ENCODE results near the gene LRRC8C. TPM values are rescaled to one million over a fixed set of nuclear protein-coding genes. Genes with fewer than 3 reads are reported as not detected.

The LRRC8C gene
- total and polyA plus RNA-seq, 10 of the 15 experiments (the other 5 are each of a cell fraction or from before 2014, with no cell fraction given), result 2.3 to 16.3 (median 10.8) TPM

DNA sequence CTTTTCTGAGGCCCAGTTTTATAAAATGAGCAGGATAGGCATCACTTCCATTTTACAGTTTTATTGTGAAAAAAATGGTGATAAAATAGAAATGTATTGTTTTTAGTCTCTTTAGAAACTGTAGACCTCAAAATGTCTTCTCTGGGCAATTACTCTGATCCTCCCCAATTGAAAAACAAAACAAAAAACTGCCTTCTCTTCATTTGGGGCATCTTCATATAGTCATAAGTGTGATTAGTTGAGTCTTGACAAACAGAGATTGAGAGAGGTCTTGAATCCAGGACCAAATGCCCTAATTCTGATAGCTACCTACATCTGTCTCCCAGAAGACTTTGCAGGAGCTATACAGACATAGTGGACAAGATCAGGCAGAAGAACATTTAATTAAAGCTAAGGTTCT is 62.9 kb downstream of the LRRC8C start:
- Histone ChIP-seq H3K27ac (ENCODE audit: control insufficient read depth, insufficient read depth) (no peak overlapping the region), H3K27me3 (replicated peaks in 1 of 2; ENCODE audit: control insufficient read depth in 2 of 2, insufficient read depth in 2 of 2, low read length in 1 of 2) (no peaks in the 10 kb centered on the region), H3K36me3 (ENCODE audit: control insufficient read depth in 2 of 2, insufficient read depth in 2 of 2, low read length in 1 of 2) (no peaks in the 10 kb centered on the region), H3K9me3 (replicated peaks; ENCODE audit: control insufficient read depth, insufficient read depth, low read length) (no peaks in the 10 kb centered on the region; the same call in 2 of the 3 replicates), H3K4me1 (ENCODE audit: control insufficient read depth, insufficient read depth, low read length) (peaks cover 36% of the 10 kb centered on the region), H3K9ac (ENCODE audit: control insufficient read depth, insufficient read depth, low read length) (no peak overlapping the region), H3K79me2 (ENCODE audit: control insufficient read depth, insufficient read depth, low read length) (no peaks in the 10 kb centered on the region), H2AFZ (ENCODE audit: control insufficient read depth, low read depth, low read length) (no peak overlapping the region), H4K20me1 (ENCODE audit: control insufficient read depth, insufficient read depth) (no peaks in the 10 kb centered on the region), H3K4me3 (no peak overlapping the region), H3K4me2 (ENCODE audit: control insufficient read depth, insufficient read depth) (no peak overlapping the region)
- ATAC-seq (no peak), FAIRE-seq (no peak), DNase-seq (ENCODE audit: low read depth, low spot score) (no peak)
- BruUV-seq (replicated peaks), result no TSS peak
- in situ Hi-C loops (cut with MboI) (no loop called here), intact Hi-C loops (cut with micrococcal nuclease; ENCODE audit: unreplicated experiment) (no loop called here)
- ChIA-PET RAD21 (ENCODE audit: unreplicated experiment) (interaction anchor here (0.9 to 5.3 kb wide), 5 partner anchors 13 to 67 kb away, joined by 3 to 42 read pairs (median 17); partner anchors contain the start of gene LRRC8C), SMC1A (ENCODE audit: uncharacterized antibody, unreplicated experiment) (interaction anchor here (0.6 to 8.4 kb wide), 17 partner anchors 9 to 68 kb away, joined by 3 to 70 read pairs (median 13); no protein-coding TSS in a partner anchor), POLR2A (interaction anchor here (0.6 to 3.7 kb wide), 6 partner anchors 9 to 69 kb away, joined by 3 to 20 read pairs (median 4); no protein-coding TSS in a partner anchor), CTCF (interaction anchor here (0.7 to 5.0 kb wide), 10 partner anchors 12 to 79 kb away, joined by 3 to 41 read pairs (median 4); no protein-coding TSS in a partner anchor)
- no peak for TF ChIP-seq TBL1XR1 (IDR thresholded peaks at IDR 0.05; ENCODE audit: low read depth, low read length)
- no peak for TF ChIP-seq EP300 (IDR thresholded peaks at IDR 0.05; ENCODE audit: borderline replicate concordance in 1 of 2, control insufficient read depth in 1 of 2, low read depth in 2 of 2, low read length in 2 of 2)
- TF ChIP-seq HDAC6 (IDR thresholded peaks at IDR 0.05; ENCODE audit: unreplicated experiment), result no peak
- TF ChIP-seq SMAD1 (IDR thresholded peaks at IDR 0.05; ENCODE audit: low read depth, partially characterized antibody), result no peak
- TF ChIP-seq, protein P1, sequence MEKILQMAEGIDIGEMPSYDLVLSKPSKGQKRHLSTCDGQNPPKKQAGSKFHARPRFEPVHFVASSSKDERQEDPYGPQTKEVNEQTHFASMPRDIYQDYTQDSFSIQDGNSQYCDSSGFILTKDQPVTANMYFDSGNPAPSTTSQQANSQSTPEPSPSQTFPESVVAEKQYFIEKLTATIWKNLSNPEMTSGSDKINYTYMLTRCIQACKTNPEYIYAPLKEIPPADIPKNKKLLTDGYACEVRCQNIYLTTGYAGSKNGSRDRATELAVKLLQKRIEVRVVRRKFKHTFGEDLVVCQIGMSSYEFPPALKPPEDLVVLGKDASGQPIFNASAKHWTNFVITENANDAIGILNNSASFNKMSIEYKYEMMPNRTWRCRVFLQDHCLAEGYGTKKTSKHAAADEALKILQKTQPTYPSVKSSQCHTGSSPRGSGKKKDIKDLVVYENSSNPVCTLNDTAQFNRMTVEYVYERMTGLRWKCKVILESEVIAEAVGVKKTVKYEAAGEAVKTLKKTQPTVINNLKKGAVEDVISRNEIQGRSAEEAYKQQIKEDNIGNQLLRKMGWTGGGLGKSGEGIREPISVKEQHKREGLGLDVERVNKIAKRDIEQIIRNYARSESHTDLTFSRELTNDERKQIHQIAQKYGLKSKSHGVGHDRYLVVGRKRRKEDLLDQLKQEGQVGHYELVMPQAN (conservative IDR thresholded peaks at IDR 0.05), result no peak
